Measurements from ENCODE around the gene OR2H1. TPM values are rescaled to one million over a fixed set of nuclear protein-coding genes. Genes with fewer than 3 reads are reported as not detected.

Gene OR2H1
- polyA plus RNA-seq, 5 donors, result not detected

GRCh38 chr6:29483186-29483585, 26.2 kb downstream of the OR2H1 start:
- DNase-seq, result no peak

GRCh38 chr6:29483735-29484134, 26.8 kb downstream of the OR2H1 start:
- no peak for DNase-seq

- DNase-seq, result no peak
These were observed 29.6 kb downstream of the OR2H1 start for GRCh38 chr6:29486577-29486976.

- DNase-seq, result no peak
These were observed 30.2 kb downstream of the OR2H1 start for GRCh38 chr6:29487131-29487530.

- DNase-seq, result no peak
These were observed 30.7 kb downstream of the OR2H1 start, which contains the start of gene MAS1L for GRCh38 chr6:29487660-29488059. Gene MAS1L, minus strand, starts transcription at chr6:29487956. Its CDS starts 54 bp downstream, at chr6:29487902.

GRCh38 chr6:29488874-29489273, 31.9 kb downstream of the OR2H1 start:
- no peak for DNase-seq

- DNase-seq, result no peak
These were observed 32.3 kb downstream of the OR2H1 start for GRCh38 chr6:29489286-29489685.

GRCh38 chr6:29490055-29490454, 33.1 kb downstream of the OR2H1 start:
- DNase-seq, result no peak

- DNase-seq, result no peak
These were observed 33.6 kb downstream of the OR2H1 start for GRCh38 chr6:29490552-29490951.

GRCh38 chr6:29491574-29491973, 34.6 kb downstream of the OR2H1 start:
- no peak for DNase-seq

GRCh38 chr6:29493261-29493660, 36.3 kb downstream of the OR2H1 start:
- no peak for DNase-seq

GRCh38 chr6:29494131-29494530, 37.2 kb downstream of the OR2H1 start:
- no peak for DNase-seq

GRCh38 chr6:29495571-29495970, 38.6 kb downstream of the OR2H1 start:
- no peak for DNase-seq

GRCh38 chr6:29496961-29497360, 40.0 kb downstream of the OR2H1 start:
- DNase-seq, result no peak

GRCh38 chr6:29499704-29500103, 42.7 kb downstream of the OR2H1 start:
- no peak for DNase-seq

- DNase-seq, result no peak
These were observed 43.6 kb downstream of the OR2H1 start for GRCh38 chr6:29500594-29500993.

- no peak for DNase-seq
These were observed 44.2 kb downstream of the OR2H1 start for GRCh38 chr6:29501106-29501505.

- no peak for DNase-seq
These were observed 45.2 kb downstream of the OR2H1 start for GRCh38 chr6:29502181-29502580.

- DNase-seq, result no peak
These were observed 45.6 kb downstream of the OR2H1 start for GRCh38 chr6:29502597-29502996.

GRCh38 chr6:29504961-29505360, 48.0 kb downstream of the OR2H1 start:
- no peak for DNase-seq

GRCh38 chr6:29505808-29506207, 48.9 kb downstream of the OR2H1 start:
- DNase-seq, result no peak

- DNase-seq, result no peak
These were observed 49.6 kb downstream of the OR2H1 start for GRCh38 chr6:29506446-29507067.

GRCh38 chr6:29507319-29507718, 50.4 kb downstream of the OR2H1 start:
- no peak for DNase-seq

- no peak for DNase-seq
These were observed 52.3 kb downstream of the OR2H1 start for GRCh38 chr6:29509239-29509638.

All from right lung (tissue), 5 donors.